ENCODE results near the gene KIAA1191.
A peak's percentile ranks its signal among the peaks of the same experiment; 100 is the strongest.

KIAA1191 gene

DNA sequence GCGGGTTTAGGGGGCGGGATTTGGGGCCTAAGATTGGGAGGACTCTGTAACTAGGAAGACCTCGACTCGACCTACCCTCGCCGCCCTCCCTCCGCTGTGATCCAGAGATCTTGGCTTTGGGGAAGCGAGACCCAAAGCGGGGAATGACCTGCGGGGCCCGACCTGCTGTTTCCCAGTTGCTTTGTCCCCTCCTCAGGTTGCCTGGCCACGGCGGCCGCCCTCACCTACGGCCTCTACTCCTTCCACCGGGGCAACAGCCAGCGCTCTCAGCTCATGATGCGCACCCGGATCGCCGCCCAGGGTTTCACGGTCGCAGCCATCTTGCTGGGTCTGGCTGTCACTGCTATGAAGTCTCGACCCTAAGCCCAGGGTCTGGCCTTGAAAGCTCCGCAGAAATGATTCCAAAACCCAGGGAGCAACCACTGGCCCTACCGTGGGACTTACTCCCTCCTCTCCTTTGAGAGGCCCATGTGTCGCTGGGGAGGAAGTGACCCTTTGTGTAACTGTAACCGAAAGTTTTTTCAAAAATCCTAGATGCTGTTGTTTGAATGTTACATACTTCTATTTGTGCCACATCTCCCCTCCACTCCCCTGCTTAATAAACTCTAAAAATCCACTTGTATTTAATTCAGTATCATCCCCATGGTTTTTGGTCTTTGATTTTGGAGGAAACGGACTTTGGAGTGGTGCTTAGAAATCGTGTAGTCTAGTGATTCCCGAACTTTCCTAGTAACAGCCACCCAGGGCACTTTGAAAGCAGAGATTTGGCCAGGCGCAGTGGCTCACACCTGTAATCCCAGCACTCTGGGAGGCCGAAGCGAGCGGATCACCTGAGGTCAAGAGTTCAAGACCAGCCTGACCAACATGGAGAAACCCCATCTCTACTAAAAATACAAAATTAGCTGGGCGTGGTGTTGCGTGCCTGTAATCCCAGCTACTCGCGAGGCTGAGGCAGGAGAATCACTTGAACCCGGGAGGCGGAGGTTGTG is 27.9 kb upstream of the KIAA1191 start:
- FAIRE-seq (no peak), DNase-seq (ENCODE audit: low spot score) (no peak)

- DNase-seq (ENCODE audit: low spot score) (peak; percentile 96), FAIRE-seq (peak; percentile 84)
These were observed 27.0 kb upstream of the KIAA1191 start, which contains the start of the genes HIGD2A and NOP16 for GRCh38 chr5:176388444-176389134. Gene HIGD2A, plus strand, starts transcription at chr5:176388751. Its CDS starts 69 bp downstream, at chr5:176388820. Gene NOP16, minus strand, starts transcription at chr5:176388598. Its CDS starts 59 bp downstream, at chr5:176388539.

DNA sequence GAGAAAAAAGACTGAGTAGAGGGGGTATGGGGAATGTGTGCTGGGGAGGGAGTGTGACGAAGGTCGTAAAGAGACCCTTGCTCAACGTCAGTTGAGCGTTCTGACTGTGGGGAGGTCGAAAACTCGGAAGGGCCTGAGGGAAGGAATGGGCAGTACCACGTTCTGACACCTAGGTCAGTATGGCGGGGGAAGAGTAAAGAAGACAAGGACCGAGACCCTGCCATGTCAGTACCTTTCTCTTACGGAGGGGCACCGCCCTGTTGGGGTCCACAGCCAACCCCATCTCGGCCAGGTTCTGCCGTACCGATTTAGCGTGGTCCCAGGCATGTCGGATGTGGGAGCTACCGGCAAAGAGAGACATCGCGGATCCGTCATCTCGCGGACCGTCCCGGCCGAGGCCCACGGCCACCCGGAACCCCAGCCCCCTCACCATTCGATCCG is 26.5 kb upstream of the KIAA1191 start:
- no peak for FAIRE-seq
- DNase-seq (ENCODE audit: low spot score): peak; percentile 13

GRCh38 chr5:176387384-176387925 is 25.9 kb upstream of the KIAA1191 start:
- DNase-seq (ENCODE audit: low spot score) (no peak), FAIRE-seq (no peak)

GRCh38 chr5:176386491-176386890 is 24.9 kb upstream of the KIAA1191 start:
- DNase-seq (ENCODE audit: low spot score): no peak
- FAIRE-seq: no peak

GRCh38 chr5:176384991-176385390 is 23.4 kb upstream of the KIAA1191 start:
- FAIRE-seq: no peak

DNA sequence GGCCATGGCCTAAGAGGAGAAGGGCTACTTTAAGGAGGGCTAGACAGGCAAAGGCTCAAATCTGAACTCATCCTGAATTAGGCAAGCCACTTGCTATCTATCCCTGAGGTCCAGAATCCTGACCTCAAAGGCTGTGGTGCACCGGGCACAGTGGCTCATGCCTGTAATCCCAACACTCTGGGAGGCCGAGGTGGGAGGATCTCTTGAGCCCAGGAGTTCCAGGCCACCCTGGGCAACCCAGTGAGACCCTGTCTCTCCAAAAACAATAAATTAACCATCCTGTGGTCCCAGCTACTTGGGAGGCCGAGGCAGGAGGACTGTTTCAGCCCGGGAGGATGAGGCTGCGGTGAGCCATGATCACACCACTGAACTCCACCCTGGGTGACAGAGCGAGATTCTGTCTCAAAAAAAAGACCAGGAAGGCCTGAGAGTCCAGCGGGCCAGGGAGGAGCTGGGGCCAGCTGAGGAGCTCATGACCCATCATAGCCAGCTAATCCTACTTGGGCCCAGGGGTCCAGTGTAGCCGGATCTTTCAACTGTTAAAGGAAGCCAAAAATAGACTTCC is 22.9 kb upstream of the KIAA1191 start:
- DNase-seq (ENCODE audit: low spot score): no peak
- no peak for FAIRE-seq

More at GRCh38 chr5:176384991-176385390, 23.4 kb upstream of the KIAA1191 start:
- DNase-seq (ENCODE audit: low spot score): no peak

- FAIRE-seq (no peak), DNase-seq (ENCODE audit: low spot score) (no peak)
These were observed 22.4 kb upstream of the KIAA1191 start for GRCh38 chr5:176383961-176384360.

- FAIRE-seq (no peak), DNase-seq (ENCODE audit: low spot score) (no peak)
These were observed 21.8 kb upstream of the KIAA1191 start for GRCh38 chr5:176383248-176383905.

GRCh38 chr5:176382721-176383120 is 21.2 kb upstream of the KIAA1191 start:
- FAIRE-seq (no peak), DNase-seq (ENCODE audit: low spot score) (no peak)

GRCh38 chr5:176381979-176382378 is 20.4 kb upstream of the KIAA1191 start:
- FAIRE-seq (no peak), DNase-seq (ENCODE audit: low spot score) (no peak)

GRCh38 chr5:176381423-176381822 is 19.9 kb upstream of the KIAA1191 start:
- DNase-seq (ENCODE audit: low spot score): no peak
- FAIRE-seq: no peak

GRCh38 chr5:176379881-176380280 is 18.3 kb upstream of the KIAA1191 start:
- DNase-seq (ENCODE audit: low spot score) (no peak), FAIRE-seq (no peak)

- FAIRE-seq (no peak), DNase-seq (ENCODE audit: low spot score) (no peak)
These were observed 11.7 kb upstream of the KIAA1191 start for GRCh38 chr5:176373100-176373818.

GRCh38 chr5:176371621-176372539 is 10.3 kb upstream of the KIAA1191 start:
- DNase-seq (ENCODE audit: low spot score) (no peak), FAIRE-seq (no peak)

DNA sequence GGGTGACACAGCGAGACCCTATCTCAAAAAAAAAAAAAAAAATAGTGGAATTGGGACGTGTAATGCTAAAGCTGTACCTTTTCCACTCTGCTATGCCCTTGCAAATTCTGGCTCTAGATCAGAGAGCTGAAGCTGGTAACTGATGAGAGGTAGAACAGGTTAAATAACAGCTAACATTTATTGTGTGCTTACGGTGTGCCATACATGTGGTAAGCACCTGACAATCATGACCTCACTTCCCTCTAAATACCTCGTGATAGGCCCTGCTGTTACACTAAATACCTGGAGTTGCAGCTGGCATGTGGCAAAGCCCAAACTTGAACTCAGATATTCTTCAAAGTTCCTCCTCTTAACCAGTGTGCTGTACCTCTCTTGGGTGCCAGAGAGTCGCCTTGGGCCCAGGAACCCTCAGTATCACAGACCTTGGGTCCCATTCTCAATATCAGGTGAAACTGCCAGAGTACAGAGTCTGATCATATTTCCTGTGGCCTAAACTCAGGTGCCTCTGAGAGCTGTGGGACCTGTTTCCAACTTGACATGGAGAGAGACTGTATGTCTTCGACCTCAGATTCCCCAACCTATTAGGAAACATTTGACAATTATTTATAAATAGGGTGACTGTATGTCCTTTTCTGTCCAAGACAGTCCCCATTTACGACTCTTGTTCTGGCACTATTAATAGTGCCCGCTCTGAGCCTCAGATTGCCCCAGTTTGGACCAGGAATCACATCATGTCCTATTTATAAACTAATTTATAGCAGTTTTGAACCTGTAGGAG is 8.6 kb upstream of the KIAA1191 start:
- DNase-seq (ENCODE audit: low spot score): no peak
- FAIRE-seq: no peak

DNA sequence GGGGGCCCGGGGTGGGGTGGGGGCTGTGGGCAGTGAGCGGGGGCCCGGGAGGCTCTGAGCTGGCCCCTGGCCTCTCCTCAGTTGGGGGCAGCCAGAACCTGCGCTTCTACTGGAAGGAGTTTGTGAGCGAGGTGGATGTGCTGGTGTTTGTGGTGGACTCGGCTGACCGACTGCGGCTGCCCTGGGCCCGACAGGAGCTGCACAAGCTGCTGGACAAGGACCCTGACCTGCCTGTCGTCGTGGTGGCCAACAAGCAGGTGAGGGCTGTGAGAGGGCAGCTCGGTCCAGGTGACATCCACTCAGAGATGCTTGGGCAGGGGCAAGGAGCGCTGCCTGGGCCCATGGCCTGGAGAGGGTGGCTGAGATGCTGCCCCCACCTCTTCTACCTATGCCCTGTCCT is 7.2 kb upstream of the KIAA1191 start:
- DNase-seq (ENCODE audit: low spot score) (no peak), FAIRE-seq (no peak)

DNA sequence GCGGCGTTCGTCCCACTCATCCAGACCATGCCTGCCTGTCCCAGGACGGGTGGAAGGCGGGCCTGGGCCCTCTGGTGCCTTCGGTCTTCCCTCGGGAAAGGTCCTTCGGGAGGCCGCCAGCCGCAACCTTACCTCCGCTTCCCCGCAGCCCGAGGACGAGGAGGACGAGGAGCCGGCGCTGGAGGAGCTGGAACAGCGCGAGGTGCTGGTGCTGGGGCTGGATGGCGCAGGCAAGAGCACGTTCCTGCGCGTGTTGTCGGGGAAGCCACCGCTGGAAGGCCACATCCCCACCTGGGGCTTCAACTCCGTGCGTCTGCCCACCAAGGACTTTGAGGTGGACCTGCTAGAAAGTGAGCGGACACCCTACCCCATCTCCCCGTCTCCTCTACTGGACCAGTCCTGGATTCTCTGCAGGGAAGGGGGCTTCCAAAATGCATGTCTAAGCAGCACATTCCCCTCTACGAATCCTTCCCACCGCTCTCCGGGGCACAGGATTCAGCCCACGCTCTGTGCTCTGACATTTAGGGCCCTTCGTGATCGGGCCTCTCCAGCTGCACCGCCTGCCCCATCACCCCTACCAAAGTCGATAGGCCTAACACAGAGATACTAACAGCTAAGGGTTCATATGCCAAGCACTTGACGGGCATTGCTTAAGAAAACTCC is 4.8 kb upstream of the KIAA1191 start:
- FAIRE-seq: no peak
- no peak for DNase-seq (ENCODE audit: low spot score)

Measured in RCC 7860 (cell line).